SK-N-SH (cell line): ENCODE measurements around the gene FADS3. TPM values are rescaled to one million over a fixed set of nuclear protein-coding genes. Genes with fewer than 3 reads are reported as not detected.

Experiments
- CTCF ChIA-PET: fragments of 300-600, 350-600 bp; formaldehyde crosslinking; extraction: SDS; loops from one replicate; lab custom pipeline; 2021; lab: Yijun Ruan, JAX
- POLR2A ChIA-PET: fragments of 350-600 bp; sonication (Branson Sonifier 250); formaldehyde crosslinking; extraction: SDS; loops from one replicate; lab custom pipeline; 2020; ENCODE audit warnings: antibody characterized with exemption, inconsistent platforms; lab: Yijun Ruan, JAX
- DNase-seq: peaks from one replicate; pipeline ENCODE4 v3.0.0; 2012
- H2AFZ ChIP-seq: fragments of 200-600 bp; sonication (generic); 2 replicates; pipeline ENCODE4 v1.8.1; 2016; ENCODE audit warnings: antibody characterized with exemption, mild to moderate bottlenecking, low read depth
- H3F3A ChIP-seq: fragments of 200-600 bp; sonication (generic); replicated peaks from 2 replicates; pipeline ENCODE3; 2016; ENCODE audit warnings: antibody characterized with exemption, mild to moderate bottlenecking; ENCODE audit not compliant: insufficient read depth
- H3K27ac ChIP-seq, 2 experiments: fragments of 200-500 bp in 1 of 2; fragments of 200-600 bp in 1 of 2; sonication (Bioruptor generic) in 1 of 2; sonication (generic), shearing (Covaris generic) in 1 of 2; 2 replicates each; pipeline versions ENCODE4 v1.5.1 to v1.6.1; 2014 to 2016; ENCODE audit warnings: low read depth in 2 of 2, inconsistent platforms in 1 of 2, low read length in 1 of 2, mild to moderate bottlenecking in 1 of 2, mixed read lengths in 1 of 2
- H3K27me3 ChIP-seq: fragments of 200-600 bp; sonication (generic), shearing (Covaris generic); 2 replicates; pipeline ENCODE4 v1.6.1; 2016; ENCODE audit warnings: mixed run types; ENCODE audit not compliant: insufficient read depth
- H3K36me3 ChIP-seq, 2 experiments: fragments of 200-500 bp in 1 of 2; fragments of 200-600 bp in 1 of 2; sonication (Bioruptor generic) in 1 of 2; sonication (generic) in 1 of 2; replicated peaks in 1 of 2; 2 replicates each; pipeline versions ENCODE3 to v1.5.1; 2014 to 2016; ENCODE audit warnings: low read length in 1 of 2, mild to moderate bottlenecking in 1 of 2; ENCODE audit not compliant: insufficient read depth in 2 of 2, control insufficient read depth in 1 of 2
- H3K4me1 ChIP-seq, 2 experiments: fragments of 200-500 bp in 1 of 2; fragments of 200-600 bp in 1 of 2; sonication (Bioruptor generic) in 1 of 2; sonication (generic), shearing (Covaris generic) in 1 of 2; 2 replicates each; pipeline versions ENCODE4 v1.5.1 to v1.6.1; 2014 to 2016; ENCODE audit warnings: low read depth in 1 of 2, low read length in 1 of 2, mixed run types in 1 of 2; ENCODE audit not compliant: insufficient read depth in 2 of 2, control insufficient read depth in 1 of 2
- H3K4me2 ChIP-seq: fragments of 200-600 bp; sonication (generic), shearing (Covaris generic); 2 replicates; pipeline ENCODE4 v1.6.1; 2017; ENCODE audit warnings: mixed run types
- H3K4me3 ChIP-seq, 2 experiments: fragments of 200-500 bp in 1 of 2; fragments of 200-600 bp in 1 of 2; sonication (Bioruptor generic) in 1 of 2; sonication (generic), shearing (Covaris generic) in 1 of 2; 2 replicates each; pipeline versions ENCODE4 v1.5.1 to v1.8.1; 2014 to 2016; ENCODE audit warnings: low read depth in 2 of 2, inconsistent platforms in 1 of 2, low read length in 1 of 2, mild to moderate bottlenecking in 1 of 2, mixed read lengths in 1 of 2, moderate library complexity in 1 of 2
- H3K79me2 ChIP-seq: fragments of 200-600 bp; sonication (generic); 2 replicates; pipeline ENCODE4 v1.8.1; 2017; ENCODE audit warnings: mild to moderate bottlenecking; ENCODE audit not compliant: insufficient read depth
- H3K9ac ChIP-seq: fragments of 200-600 bp; sonication (generic); 2 replicates; pipeline ENCODE4 v1.6.1; 2017; ENCODE audit warnings: mixed run types
- H3K9me2 ChIP-seq: fragments of 200-600 bp; sonication (generic); 2 replicates; pipeline ENCODE4 v1.6.1; 2017; ENCODE audit warnings: mixed run types
- H3K9me3 ChIP-seq: fragments of 200-600 bp; sonication (generic); 2 replicates; pipeline ENCODE4 v1.6.1; 2017; ENCODE audit warnings: mixed run types, mild to moderate bottlenecking, moderate library complexity
- H4K20me1 ChIP-seq: fragments of 200-600 bp; sonication (generic); 2 replicates; pipeline ENCODE4 v1.6.1; 2017; ENCODE audit warnings: mild to moderate bottlenecking, mixed run types; ENCODE audit not compliant: insufficient read depth
- CHD2 ChIP-seq: fragments of 150-350 bp; IDR thresholded peaks from 2 replicates; pipeline ENCODE4 v1.6.1; 2018; ENCODE audit warnings: low read length; ENCODE audit not compliant: partially characterized antibody
- ELF1 ChIP-seq: IDR thresholded peaks from 2 replicates; pipeline ENCODE4 v1.4.0; 2012
- EZH2phosphoT487 ChIP-seq: fragments of 200-600 bp; sonication (generic); IDR thresholded peaks from 2 replicates; pipeline ENCODE4 v1.6.1; 2017; ENCODE audit warnings: low read depth, mixed run types, mild to moderate bottlenecking, antibody characterized with exemption, moderate library complexity, borderline replicate concordance
- FOXJ3 ChIP-seq: sonication (generic); formaldehyde crosslinking; IDR thresholded peaks from 2 replicates; pipeline ENCODE4 v1.5.1; 2020; ENCODE audit warnings: mild to moderate bottlenecking, missing genetic modification reagents
- FOXM1 ChIP-seq: IDR thresholded peaks from 2 replicates; pipeline ENCODE4 v1.4.0; 2012; ENCODE audit warnings: low read depth, mild to moderate bottlenecking
- JUND ChIP-seq: IDR thresholded peaks from 2 replicates; pipeline ENCODE4 v1.4.0; 2012
- MXI1 ChIP-seq: IDR thresholded peaks from 2 replicates; pipeline ENCODE4 v1.6.1; 2012; ENCODE audit warnings: mild to moderate bottlenecking, low read depth, low read length, improper control_type of control experiment
- PBX3 ChIP-seq: IDR thresholded peaks from 2 replicates; pipeline ENCODE4; 2012
- RAD21 ChIP-seq: IDR thresholded peaks from 2 replicates; pipeline ENCODE4 v1.6.1; 2012; ENCODE audit warnings: mild to moderate bottlenecking, low read length
- RCOR1 ChIP-seq: fragments of 150-350 bp; IDR thresholded peaks from 2 replicates; pipeline ENCODE4 v1.6.1; 2017; ENCODE audit warnings: antibody characterized with exemption, low read length
- RXRA ChIP-seq: IDR thresholded peaks from 2 replicates; pipeline ENCODE4 v1.4.0; 2012; ENCODE audit warnings: low read depth, mild to moderate bottlenecking, borderline replicate concordance
- SMC3 ChIP-seq: IDR thresholded peaks from 2 replicates; pipeline ENCODE4 v1.6.1; 2012; ENCODE audit warnings: low read depth, low read length, improper control_type of control experiment
- TAF1 ChIP-seq: IDR thresholded peaks from 2 replicates; pipeline ENCODE4 v1.6.1; 2012; ENCODE audit warnings: low read depth, mild to moderate bottlenecking, low read length, moderate library complexity, borderline replicate concordance
- TCF12 ChIP-seq: IDR thresholded peaks from 2 replicates; pipeline ENCODE4 v1.4.0; 2012
- YY1 ChIP-seq: IDR thresholded peaks from 2 replicates; pipeline ENCODE4 v1.4.0; 2012; ENCODE audit warnings: low read depth, mild to moderate bottlenecking
- WGBS: methylation state at CpG from one replicate; pipeline ENCODE4 v1.1.6; 2017; ENCODE audit warnings: low lambda C conversion rate; 5-methylcytosine and 5-hydroxymethylcytosine counted together
- polyA plus RNA-seq, 3 experiments: library from polyadenylated mRNA; depleted of rRNA; stranded (reverse); fragments of >200 nt; gene quantifications; 2 replicates each; pipeline ENCODE4 v1.2.3, GENCODE V29; 2012
- TF ChIP-seq, protein P1 (sequence below): IDR thresholded peaks from 2 replicates; pipeline ENCODE4 v1.4.0; 2012; ENCODE audit warnings: low read depth
- TF ChIP-seq, protein P2 (sequence below): fragments of 200-600 bp; sonication (generic); IDR thresholded peaks from 2 replicates; pipeline ENCODE4 v1.6.1; 2017; ENCODE audit warnings: antibody characterized with exemption, mild to moderate bottlenecking, moderate library complexity

FADS3 gene
- polyA plus RNA-seq, 1 of the 3 experiments (the other 2 are of a cell fraction): 93.3 TPM

GRCh38 chr11:61837411-61838005, 53.8 kb downstream of the FADS3 start:
- Histone ChIP-seq H3F3A (no peaks in the 10 kb centered on the region), H3K27me3 (no peaks in the 10 kb centered on the region), H3K4me1 (peaks cover 25 to 26% of the 10 kb centered on the region in 2 experiments; a peak in 2 of 4 replicates), H3K79me2 (peaks cover 15% of the 10 kb centered on the region; the same call in 1 of the 2 replicates), H3K9ac (no peak overlapping the region), H3K27ac (peak overlapping the region in 1 of 2 experiments; percentile 8; a peak in 1 of 4 replicates), H3K9me3 (no peaks in the 10 kb centered on the region), H3K9me2 (no peaks in the 10 kb centered on the region), H3K36me3 (peaks cover 5 to 35% of the 10 kb centered on the region in 2 experiments), H4K20me1 (no peaks in the 10 kb centered on the region; the same call in 1 of the 2 replicates), H3K4me3 (no peak overlapping the region), H3K4me2 (no peak overlapping the region), H2AFZ (no peak overlapping the region)
- ChIA-PET POLR2A (interaction anchor here (1.9 kb wide), 1 partner anchor 40 kb away, joined by 3 read pairs; no protein-coding TSS in a partner anchor), CTCF (interaction anchor here (1.4 to 1.7 kb wide), 4 partner anchors 9 to 111 kb away, joined by 4 to 5 read pairs (median 4); no protein-coding TSS in a partner anchor)
- 95% methylated on average over 12 of the region's 15 CpGs for WGBS
- no peak for TF ChIP-seq RCOR1
- peak; percentile 10 for DNase-seq

DNA sequence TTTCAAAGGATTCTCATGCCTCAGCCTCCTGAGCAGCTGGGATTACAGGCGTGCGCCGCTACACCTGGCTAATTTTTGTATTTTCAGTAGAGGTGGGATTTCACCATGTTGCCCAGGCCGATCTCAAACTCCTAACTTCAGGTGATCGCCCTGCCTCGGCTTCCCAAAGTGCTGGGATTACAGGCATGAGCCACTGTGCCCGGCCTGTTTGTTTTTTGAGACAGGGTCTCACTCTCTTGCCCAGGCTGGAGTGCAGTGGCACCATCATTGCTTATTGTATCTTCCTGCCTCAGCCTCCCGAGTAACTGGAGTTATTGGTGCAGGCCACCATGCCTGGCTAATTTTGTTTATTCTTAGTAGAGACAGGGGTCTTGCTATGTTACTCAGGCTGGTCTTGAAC, 55.2 kb downstream of the FADS3 start:
- POLR2A ChIA-PET: interaction anchor here (1.0 to 1.9 kb wide), 2 partner anchors 21 to 39 kb away, joined by 3 to 5 read pairs; no protein-coding TSS in a partner anchor
- 94% methylated on average over 8 of the region's 8 CpGs for WGBS

More for the DNA sequence above, 55.2 kb downstream of the FADS3 start:
- Histone ChIP-seq H3K36me3 (peaks cover 5 to 29% of the 10 kb centered on the region in 2 experiments), H3K79me2 (peaks cover 22% of the 10 kb centered on the region; the same call in 1 of the 2 replicates), H3F3A (no peaks in the 10 kb centered on the region), H2AFZ (no peak overlapping the region), H3K4me1 (peaks cover 25 to 38% of the 10 kb centered on the region in 2 experiments; a peak in 2 of 4 replicates), H3K9me3 (no peaks in the 10 kb centered on the region), H3K4me3 (no peak overlapping the region), H3K4me2 (no peak overlapping the region), H4K20me1 (no peaks in the 10 kb centered on the region; the same call in 1 of the 2 replicates), H3K27me3 (no peaks in the 10 kb centered on the region), H3K9me2 (no peaks in the 10 kb centered on the region), H3K27ac (no peak overlapping the region), H3K9ac (no peak overlapping the region)
- DNase-seq: no peak
- CTCF ChIA-PET: interaction anchor here (1.4 to 1.7 kb wide), 3 partner anchors 13 to 56 kb away, joined by 3 to 4 read pairs (median 4); no protein-coding TSS in a partner anchor
- TF ChIP-seq EZH2phosphoT487 (no peak), FOXJ3 (CRISPR knock-in tag) (no peak), RXRA (no peak), CHD2 (no peak), PBX3 (no peak), SMC3 (no peak), TAF1 (no peak), RAD21 (no peak), ELF1 (no peak), FOXM1 (no peak), TCF12 (no peak), MXI1 (no peak), JUND (no peak), YY1 (no peak)
- TF ChIP-seq, protein P1, sequence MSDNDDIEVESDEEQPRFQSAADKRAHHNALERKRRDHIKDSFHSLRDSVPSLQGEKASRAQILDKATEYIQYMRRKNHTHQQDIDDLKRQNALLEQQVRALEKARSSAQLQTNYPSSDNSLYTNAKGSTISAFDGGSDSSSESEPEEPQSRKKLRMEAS: no peak
- TF ChIP-seq, protein P2, sequence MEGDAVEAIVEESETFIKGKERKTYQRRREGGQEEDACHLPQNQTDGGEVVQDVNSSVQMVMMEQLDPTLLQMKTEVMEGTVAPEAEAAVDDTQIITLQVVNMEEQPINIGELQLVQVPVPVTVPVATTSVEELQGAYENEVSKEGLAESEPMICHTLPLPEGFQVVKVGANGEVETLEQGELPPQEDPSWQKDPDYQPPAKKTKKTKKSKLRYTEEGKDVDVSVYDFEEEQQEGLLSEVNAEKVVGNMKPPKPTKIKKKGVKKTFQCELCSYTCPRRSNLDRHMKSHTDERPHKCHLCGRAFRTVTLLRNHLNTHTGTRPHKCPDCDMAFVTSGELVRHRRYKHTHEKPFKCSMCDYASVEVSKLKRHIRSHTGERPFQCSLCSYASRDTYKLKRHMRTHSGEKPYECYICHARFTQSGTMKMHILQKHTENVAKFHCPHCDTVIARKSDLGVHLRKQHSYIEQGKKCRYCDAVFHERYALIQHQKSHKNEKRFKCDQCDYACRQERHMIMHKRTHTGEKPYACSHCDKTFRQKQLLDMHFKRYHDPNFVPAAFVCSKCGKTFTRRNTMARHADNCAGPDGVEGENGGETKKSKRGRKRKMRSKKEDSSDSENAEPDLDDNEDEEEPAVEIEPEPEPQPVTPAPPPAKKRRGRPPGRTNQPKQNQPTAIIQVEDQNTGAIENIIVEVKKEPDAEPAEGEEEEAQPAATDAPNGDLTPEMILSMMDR: no peak
